ENCODE measurements around the gene AGBL4.

DNA sequence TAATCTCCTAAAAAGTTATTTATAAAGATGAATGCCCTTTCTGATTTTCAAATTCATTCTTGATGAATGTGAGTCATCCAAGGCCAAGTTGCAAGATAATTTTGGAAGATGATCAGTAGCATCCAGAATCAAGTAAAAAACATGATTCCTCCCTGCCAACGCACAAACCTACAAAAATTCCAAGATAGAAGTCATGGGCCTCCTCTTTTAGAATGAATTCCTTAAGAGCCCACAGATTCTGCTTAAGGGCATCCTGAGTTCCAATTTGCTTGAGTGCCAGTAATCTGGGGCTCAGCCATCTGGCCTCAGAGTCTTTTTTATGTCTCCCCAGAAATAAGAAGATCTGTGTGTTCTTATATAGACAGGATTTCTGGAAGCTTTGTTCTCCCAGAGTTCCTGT is 1528.6 kb downstream of the AGBL4 start:
- TF ChIP-seq, protein P1, sequence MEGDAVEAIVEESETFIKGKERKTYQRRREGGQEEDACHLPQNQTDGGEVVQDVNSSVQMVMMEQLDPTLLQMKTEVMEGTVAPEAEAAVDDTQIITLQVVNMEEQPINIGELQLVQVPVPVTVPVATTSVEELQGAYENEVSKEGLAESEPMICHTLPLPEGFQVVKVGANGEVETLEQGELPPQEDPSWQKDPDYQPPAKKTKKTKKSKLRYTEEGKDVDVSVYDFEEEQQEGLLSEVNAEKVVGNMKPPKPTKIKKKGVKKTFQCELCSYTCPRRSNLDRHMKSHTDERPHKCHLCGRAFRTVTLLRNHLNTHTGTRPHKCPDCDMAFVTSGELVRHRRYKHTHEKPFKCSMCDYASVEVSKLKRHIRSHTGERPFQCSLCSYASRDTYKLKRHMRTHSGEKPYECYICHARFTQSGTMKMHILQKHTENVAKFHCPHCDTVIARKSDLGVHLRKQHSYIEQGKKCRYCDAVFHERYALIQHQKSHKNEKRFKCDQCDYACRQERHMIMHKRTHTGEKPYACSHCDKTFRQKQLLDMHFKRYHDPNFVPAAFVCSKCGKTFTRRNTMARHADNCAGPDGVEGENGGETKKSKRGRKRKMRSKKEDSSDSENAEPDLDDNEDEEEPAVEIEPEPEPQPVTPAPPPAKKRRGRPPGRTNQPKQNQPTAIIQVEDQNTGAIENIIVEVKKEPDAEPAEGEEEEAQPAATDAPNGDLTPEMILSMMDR (IDR thresholded peaks at IDR 0.05; ENCODE audit: low read length), result no peak
- TF ChIP-seq EZH2 (IDR thresholded peaks at IDR 0.05; ENCODE audit: borderline replicate concordance, low read length), result no peak

All from OCI-LY1 (cell line).